Ovary (tissue), 9 donors: ENCODE measurements around the gene CDKL4. TPM values are rescaled to one million over a fixed set of nuclear protein-coding genes. Genes with fewer than 3 reads are reported as not detected.
"Not testable (repeated sequence)": the region's sequence is repeated elsewhere in the genome, so short reads cannot be mapped to it uniquely, and the experiment has no call there.

Source experiments
- DNase-seq, 5 donors: peaks; one replicate each; pipeline ENCODE4 v3.0.0-alpha.2; 2019 to 2020
- H3K27ac ChIP-seq, 2 donors: fragments of 200-600 bp; one replicate each; pipeline versions ENCODE4 v1.5.1 to v1.8.0; 2019 to 2022
- H3K27me3 ChIP-seq: fragments of 200-600 bp; one replicate; pipeline ENCODE4 v1.8.0; 2022
- H3K36me3 ChIP-seq: fragments of 200-600 bp; sonication (generic); one replicate; pipeline ENCODE4 v1.5.1; 2019
- H3K4me1 ChIP-seq: one replicate; pipeline ENCODE4 v1.8.1; 2013; ENCODE audit warnings: mild to moderate bottlenecking, moderate library complexity; ENCODE audit not compliant: insufficient read depth
- H3K4me3 ChIP-seq: fragments of 200-600 bp; sonication (generic); one replicate; pipeline ENCODE4 v1.5.1; 2017
- H3K9me3 ChIP-seq, 2 donors: fragments of 200-600 bp in 1 of 2; sonication (generic) in 1 of 2; one replicate each; pipeline versions ENCODE4 v1.5.1 to v1.8.1; 2013 to 2019; ENCODE audit warnings: mild to moderate bottlenecking in 1 of 2, moderate library complexity in 1 of 2
- EP300 ChIP-seq: sonication (generic); formaldehyde crosslinking; IDR thresholded peaks from one replicate; pipeline ENCODE4 v1.6.1; 2017; ENCODE audit warnings: antibody characterized with exemption
- POLR2A ChIP-seq: fragments of 450-650 bp; IDR thresholded peaks from one replicate; pipeline ENCODE4 v1.6.1; 2017; ENCODE audit warnings: antibody characterized with exemption, mild to moderate bottlenecking, moderate library complexity
- WGBS, 3 donors: extraction: QIAGEN DNeasy Blood & Tissue Kit in 1 of 3; methylation state at CpG; one replicate each; pipeline versions ENCODE4 v1.1.5 to v1.1.7; 2013 to 2017; 5-methylcytosine and 5-hydroxymethylcytosine counted together
- intact Hi-C, 4 donors: fragments of 100-400 bp; cut with DNase I; formaldehyde crosslinking; loops; one replicate each; pipeline versions ENCODE4 v1.11.0 to v1.15.1; 2022 to 2023
- polyA plus RNA-seq, 2 donors: library from polyadenylated mRNA; stranded (reverse); fragments of 200-250 nt in 1 of 2; fragments of 350-450 nt in 1 of 2; fragmentation: Illumina TruSeq in 1 of 2; extraction: RNeasy Lipid Tissue Mini Kit (QIAGEN cat#74804) in 1 of 2; gene quantifications; one replicate each; pipeline ENCODE4 v1.2.3, GENCODE V29; 2013 to 2014
- total RNA-seq, 7 donors: library from RNA; depleted of rRNA in 2 of 7; stranded (reverse); fragments of >200 nt in 2 of 7; fragmentation: NEBNext Ultra II Directional in 3 of 7; extraction: Animal tissue kit (Norgen Biotek cat#: 25700) in 3 of 7; gene quantifications; one replicate each; pipeline versions ENCODE4 v1.1.0 to v1.2.4, GENCODE V29; 2016 to 2023
- TF ChIP-seq, protein P1 (sequence below), 3 donors: fragments of 450-650 bp in 2 of 3; fragments of 200-600 bp in 1 of 3; IDR thresholded peaks; one replicate each; pipeline versions ENCODE4 v1.5.1 to v1.8.0; 2016 to 2022; ENCODE audit warnings: antibody characterized with exemption in 3 of 3, mild to moderate bottlenecking in 1 of 3
- donor health status: DM: no; HTN: no; CAD: no; lungs with moderate emphysema.
- donor health status: DM: no; HTN: no; CAD: no.
- donor health status: Bipolar disorder and iron deficiency.
- donor health status: DM: yes; HTN: yes; CAD: no.
- donor health status: DM: no; HTN: no; CAD: no.
- donor health status: DM: yes; HTN: yes; CAD: no.

CDKL4 gene
- total and polyA plus RNA-seq, 9 donors, result 0.12 to 2.7 (median 1.1) TPM; not detected in 1

DNA sequence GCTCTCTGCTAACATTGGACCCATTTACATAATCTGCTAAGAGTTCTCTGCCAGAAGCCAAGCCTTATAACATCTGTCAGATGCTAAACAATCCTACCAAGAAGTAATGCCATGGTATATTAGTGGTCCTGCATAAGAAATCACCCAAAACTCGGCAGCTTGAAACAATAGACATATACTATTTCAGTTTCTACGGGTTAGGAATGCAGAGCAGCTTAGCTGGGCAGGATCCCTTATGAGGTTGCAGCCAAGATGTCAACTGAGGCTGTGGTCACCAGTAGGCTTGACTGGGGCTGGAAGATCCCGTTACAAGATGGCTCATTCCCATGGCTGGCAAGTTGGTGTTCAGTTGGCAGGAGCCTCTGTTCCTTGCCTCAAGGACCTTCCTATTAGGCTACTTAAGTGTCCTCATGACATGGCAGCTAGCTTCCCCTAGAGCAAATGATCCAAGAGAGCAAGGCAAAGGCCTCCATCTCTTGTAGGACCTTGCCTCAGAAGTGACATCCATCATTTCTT lies 97.8 kb downstream of the CDKL4 start:
- H3K27me3 ChIP-seq, result no peaks in the 10 kb centered on the region
- H3K36me3 ChIP-seq, result no peaks in the 10 kb centered on the region
- TF ChIP-seq POLR2A (no peak), EP300 (no peak)
- TF ChIP-seq, protein P1, sequence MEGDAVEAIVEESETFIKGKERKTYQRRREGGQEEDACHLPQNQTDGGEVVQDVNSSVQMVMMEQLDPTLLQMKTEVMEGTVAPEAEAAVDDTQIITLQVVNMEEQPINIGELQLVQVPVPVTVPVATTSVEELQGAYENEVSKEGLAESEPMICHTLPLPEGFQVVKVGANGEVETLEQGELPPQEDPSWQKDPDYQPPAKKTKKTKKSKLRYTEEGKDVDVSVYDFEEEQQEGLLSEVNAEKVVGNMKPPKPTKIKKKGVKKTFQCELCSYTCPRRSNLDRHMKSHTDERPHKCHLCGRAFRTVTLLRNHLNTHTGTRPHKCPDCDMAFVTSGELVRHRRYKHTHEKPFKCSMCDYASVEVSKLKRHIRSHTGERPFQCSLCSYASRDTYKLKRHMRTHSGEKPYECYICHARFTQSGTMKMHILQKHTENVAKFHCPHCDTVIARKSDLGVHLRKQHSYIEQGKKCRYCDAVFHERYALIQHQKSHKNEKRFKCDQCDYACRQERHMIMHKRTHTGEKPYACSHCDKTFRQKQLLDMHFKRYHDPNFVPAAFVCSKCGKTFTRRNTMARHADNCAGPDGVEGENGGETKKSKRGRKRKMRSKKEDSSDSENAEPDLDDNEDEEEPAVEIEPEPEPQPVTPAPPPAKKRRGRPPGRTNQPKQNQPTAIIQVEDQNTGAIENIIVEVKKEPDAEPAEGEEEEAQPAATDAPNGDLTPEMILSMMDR (IDR thresholded peaks at IDR 0.05), result no peak
- WGBS, 3 donors, result 86 to 93% (median 89%) methylated on average over 3 of the region's 3 CpGs
- peaks cover 2% of the 10 kb centered on the region for H3K4me1 ChIP-seq
- H3K4me3 ChIP-seq, result no peak overlapping the region
- intact Hi-C loops, result no loop called here
- DNase-seq, result no peak
- H3K27ac ChIP-seq, result no peak overlapping the region
- no peaks in the 10 kb centered on the region for H3K9me3 ChIP-seq

DNA sequence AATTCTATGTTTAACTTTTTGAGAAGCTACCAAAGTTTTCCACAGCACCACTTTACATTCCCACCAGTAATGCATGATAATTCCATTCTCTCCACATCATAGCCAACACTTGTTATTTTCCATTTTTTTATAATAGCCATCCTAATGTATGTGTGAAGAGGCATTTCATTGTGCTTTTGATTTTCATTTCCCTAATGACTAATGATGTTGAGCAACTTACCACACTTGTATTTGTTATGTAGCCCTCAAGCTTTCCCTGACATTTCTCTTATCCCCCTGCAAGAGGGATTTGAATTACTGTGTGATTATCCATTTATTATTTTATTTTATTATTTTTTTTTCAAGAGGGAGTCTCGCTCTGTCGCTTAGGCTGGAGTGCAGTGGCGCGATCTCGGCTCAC lies 99.4 kb downstream of the CDKL4 start:
- H3K27me3 ChIP-seq, result no peaks in the 10 kb centered on the region
- H3K27ac ChIP-seq, result no peak overlapping the region
- intact Hi-C loops, result no loop called here
- DNase-seq, result no peak
- H3K4me3 ChIP-seq, result no peak overlapping the region
- no peaks in the 10 kb centered on the region for H3K36me3 ChIP-seq
- 97 to 99% (median 98%) methylated on average over 5 of the region's 5 CpGs for WGBS, 3 donors
- TF ChIP-seq EP300 (no peak), POLR2A (no peak)
- TF ChIP-seq, protein P1 (IDR thresholded peaks at IDR 0.05), result no peak
- H3K9me3 ChIP-seq, result no peaks in the 10 kb centered on the region
- peaks cover 2% of the 10 kb centered on the region for H3K4me1 ChIP-seq

DNA sequence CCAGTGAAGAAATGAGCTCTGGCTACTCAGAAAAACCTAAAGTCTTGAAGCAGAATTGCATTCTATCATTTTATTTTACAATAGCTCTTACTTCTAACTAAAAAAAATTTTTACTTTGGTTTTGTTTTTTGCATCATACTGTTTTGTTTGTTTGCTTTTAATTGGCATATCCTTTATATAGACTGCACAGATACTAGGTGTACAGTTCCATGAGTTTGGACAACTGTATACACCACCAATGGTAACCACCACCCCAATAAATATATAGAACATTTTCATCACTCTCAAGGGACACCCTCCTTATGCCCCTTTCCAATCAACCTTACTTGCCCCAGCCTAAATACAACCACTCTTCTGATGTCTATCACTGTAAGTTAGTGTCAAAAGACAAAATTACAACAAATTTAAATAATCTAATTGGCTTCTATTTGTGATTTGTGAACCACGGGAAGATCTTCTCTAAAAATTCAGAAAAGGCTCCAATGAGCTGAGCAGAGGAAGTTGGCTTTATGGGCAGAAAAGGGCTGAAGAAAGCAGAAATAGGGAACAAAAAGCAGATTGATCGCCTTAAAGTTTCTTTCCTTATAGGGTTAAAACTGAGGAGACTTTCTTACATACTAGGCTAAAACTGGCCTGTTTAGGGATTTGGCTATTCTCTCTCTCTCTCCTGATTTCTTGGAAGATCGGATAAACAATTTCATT lies 100.7 kb downstream of the CDKL4 start:
- WGBS, 3 donors, result 89 to 91% (median 90%) methylated on average over 3 of the region's 3 CpGs
- H3K9me3 ChIP-seq, result no peaks in the 10 kb centered on the region
- TF ChIP-seq POLR2A (no peak), EP300 (no peak)
- TF ChIP-seq, protein P1 (IDR thresholded peaks at IDR 0.05), result no peak

DNA sequence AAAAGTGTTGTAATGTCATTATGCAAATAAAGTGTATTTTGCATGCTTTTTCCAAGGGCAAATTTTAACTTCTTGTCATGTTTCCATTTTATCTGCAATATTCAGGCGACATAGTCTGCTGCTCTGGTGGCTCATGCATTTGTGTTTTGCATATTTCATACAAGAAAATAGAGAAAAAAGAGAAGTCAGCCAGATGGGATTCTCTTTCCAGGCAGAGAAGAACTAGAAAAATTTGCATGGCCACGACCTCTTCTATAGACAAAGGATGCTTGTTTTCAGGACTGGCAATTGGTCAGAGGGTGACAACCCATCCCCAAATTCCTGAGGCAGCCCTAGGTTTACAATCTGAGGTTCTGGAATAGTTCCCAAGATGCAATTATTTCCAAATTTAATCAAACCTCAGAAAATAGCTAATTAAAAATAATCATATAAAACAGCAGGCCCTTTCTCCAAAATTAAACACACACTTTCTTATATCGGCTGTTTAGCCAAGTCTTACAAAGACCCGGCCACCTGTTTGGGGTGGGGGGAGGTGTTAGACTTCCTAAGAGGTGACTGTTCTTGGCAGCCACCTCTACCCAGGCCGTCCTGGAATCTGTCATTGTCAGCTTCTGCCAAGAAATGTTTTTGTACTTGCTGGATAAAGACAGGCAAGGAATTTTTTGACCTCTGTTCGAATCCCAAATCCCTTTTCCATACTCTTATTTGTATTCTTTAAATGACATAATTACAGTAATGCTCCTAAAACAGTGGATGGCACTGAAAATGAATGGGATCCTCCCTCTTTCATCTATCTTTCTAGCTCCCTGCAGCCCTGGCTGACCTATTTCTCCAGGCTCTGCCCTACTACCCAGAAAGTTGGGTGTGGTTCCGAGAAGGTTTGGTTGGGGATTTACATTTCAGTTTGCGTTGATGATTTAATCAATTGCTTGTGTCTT lies 102.2 kb downstream of the CDKL4 start:
- no peaks in the 10 kb centered on the region for H3K36me3 ChIP-seq
- no peaks in the 10 kb centered on the region for H3K27me3 ChIP-seq
- H3K4me1 ChIP-seq, result peaks cover 2% of the 10 kb centered on the region
- TF ChIP-seq POLR2A, result no peak
- no peak for TF ChIP-seq EP300
- TF ChIP-seq, protein P1 (IDR thresholded peaks at IDR 0.05), result no peak
- H3K27ac ChIP-seq, result no peak overlapping the region
- no peak for DNase-seq
- no peaks in the 10 kb centered on the region for H3K9me3 ChIP-seq
- no peak overlapping the region for H3K4me3 ChIP-seq
- WGBS, 3 donors, result 34 to 40% (median 34%) methylated on average over 8 of the region's 8 CpGs
- intact Hi-C loops, result no loop called here

More for the DNA sequence above, 100.7 kb downstream of the CDKL4 start:
- Histone ChIP-seq H3K27ac (no peak overlapping the region), H3K36me3 (no peaks in the 10 kb centered on the region), H3K4me1 (peaks cover 2% of the 10 kb centered on the region), H3K4me3 (no peak overlapping the region), H3K27me3 (no peaks in the 10 kb centered on the region)
- DNase-seq, result no peak
- intact Hi-C loops, result no loop called here

DNA sequence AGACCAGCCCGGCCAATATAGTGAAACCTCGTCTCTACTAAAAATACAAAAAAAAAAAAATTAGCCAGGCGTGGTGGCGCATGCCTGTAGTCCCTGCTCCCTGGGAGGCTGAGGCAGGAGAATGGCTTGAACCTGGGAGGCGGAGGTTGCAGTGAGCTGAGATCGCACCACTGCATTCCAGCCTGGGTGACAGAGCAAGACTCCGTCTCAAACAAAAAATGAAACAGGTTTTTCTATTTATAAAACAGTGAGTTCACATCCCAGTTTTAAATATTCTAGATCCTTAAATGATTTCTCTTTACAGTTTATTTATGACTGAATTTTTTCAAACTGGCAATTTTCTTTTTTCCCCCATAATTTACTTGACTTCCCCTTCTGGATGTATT lies 102.8 kb downstream of the CDKL4 start:
- intact Hi-C loops, H3K9me3 ChIP-seq, H3K4me1 ChIP-seq, H3K36me3 ChIP-seq, H3K27me3 ChIP-seq, H3K27ac ChIP-seq, H3K4me3 ChIP-seq, DNase-seq: not testable (repeated sequence)
- WGBS, 3 donors, result 87 to 90% (median 90%) methylated on average over 7 of the region's 7 CpGs
